GM23338 (cell line): Measurements from ENCODE around the gene RIPPLY2. TPM values are rescaled to one million over a fixed set of nuclear protein-coding genes. Genes with fewer than 3 reads are reported as not detected.

Experiments
- ATAC-seq: fragments of 200-7000 bp; cut with Tn5 transposase; 3 replicates; pipeline ENCODE4 v1.9.1; 2020
- DNase-seq: peaks from one replicate; pipeline ENCODE4 v3.0.0-alpha.2; 2015; ENCODE audit warnings: low spot score
- H2AFZ ChIP-seq: fragments of 200-600 bp; sonication (generic); 2 replicates; pipeline ENCODE4 v1.8.0; 2016; ENCODE audit warnings: antibody characterized with exemption, mild to moderate bottlenecking, moderate library complexity
- H3F3A ChIP-seq: fragments of 200-600 bp; sonication (generic); replicated peaks from 2 replicates; pipeline ENCODE4 v1.8.0; 2017; ENCODE audit warnings: antibody characterized with exemption, mixed run types, low read depth
- H3K27ac ChIP-seq: fragments of 200-600 bp; sonication (generic); 2 replicates; pipeline ENCODE4 v1.6.1; 2016; ENCODE audit warnings: low read depth
- H3K27me3 ChIP-seq: fragments of 200-600 bp; sonication (generic); 2 replicates; pipeline ENCODE4 v1.8.0; 2016; ENCODE audit warnings: mild to moderate bottlenecking, mixed run types, moderate library complexity; ENCODE audit not compliant: insufficient read depth
- H3K36me3 ChIP-seq: fragments of 200-600 bp; sonication (generic); 2 replicates; pipeline ENCODE4 v1.8.0; 2016; ENCODE audit warnings: mild to moderate bottlenecking; ENCODE audit not compliant: insufficient read depth
- H3K4me1 ChIP-seq: fragments of 200-600 bp; sonication (generic); 2 replicates; pipeline ENCODE4 v1.8.0; 2016; ENCODE audit warnings: mild to moderate bottlenecking, moderate library complexity; ENCODE audit not compliant: insufficient read depth
- H3K4me2 ChIP-seq: fragments of 200-600 bp; sonication (generic); 2 replicates; pipeline ENCODE4 v1.7.1; 2017; ENCODE audit warnings: mixed run types
- H3K4me3 ChIP-seq: fragments of 200-600 bp; sonication (generic); 2 replicates; pipeline ENCODE4 v1.6.1; 2016; ENCODE audit warnings: mixed run types
- H3K79me2 ChIP-seq: fragments of 200-600 bp; sonication (generic); replicated peaks from 2 replicates; pipeline ENCODE4 v1.8.0; 2017; ENCODE audit warnings: mild to moderate bottlenecking; ENCODE audit not compliant: insufficient read depth
- H3K9me2 ChIP-seq: fragments of 200-600 bp; sonication (generic); 2 replicates; pipeline ENCODE4 v1.8.0; 2017; ENCODE audit not compliant: insufficient read depth
- H4K20me1 ChIP-seq: fragments of 200-600 bp; sonication (generic); replicated peaks from 2 replicates; pipeline ENCODE4 v1.8.0; 2017; ENCODE audit warnings: mild to moderate bottlenecking; ENCODE audit not compliant: insufficient read depth
- H3K27ac Mint-ChIP-seq: 2 replicates; pipeline ENCODE4 v1.8.0; 2020; ENCODE audit warnings: inconsistent platforms, mild to moderate bottlenecking, moderate library complexity, mixed read lengths
- H3K27me3 Mint-ChIP-seq: 3 replicates; pipeline ENCODE4 v1.8.0; 2022; ENCODE audit warnings: low read depth, mild to moderate bottlenecking, moderate library complexity, mixed read lengths, inconsistent platforms; ENCODE audit not compliant: insufficient read depth, poor library complexity
- H3K36me3 Mint-ChIP-seq: 3 replicates; pipeline ENCODE4 v1.8.0; 2021; ENCODE audit warnings: low read depth, mild to moderate bottlenecking, inconsistent platforms, moderate library complexity, mixed read lengths
- H3K4me1 Mint-ChIP-seq: 3 replicates; pipeline ENCODE4 v1.8.0; 2020; ENCODE audit warnings: mild to moderate bottlenecking, inconsistent platforms, mixed read lengths
- H3K4me3 Mint-ChIP-seq: 3 replicates; pipeline ENCODE4 v1.8.0; 2021; ENCODE audit warnings: moderate library complexity, mild to moderate bottlenecking, inconsistent platforms, mixed read lengths
- H3K9me3 Mint-ChIP-seq: 3 replicates; pipeline ENCODE4 v1.8.0; 2020; ENCODE audit warnings: moderate library complexity, mild to moderate bottlenecking, inconsistent platforms, mixed read lengths
- CREB1 ChIP-seq: fragments of 250-450 bp; sonication (Bioruptor Pico); IDR thresholded peaks from 2 replicates; pipeline ENCODE4 v1.5.0; 2020; ENCODE audit warnings: low read depth, mild to moderate bottlenecking, moderate library complexity
- EZH2 ChIP-seq: fragments of 200-600 bp; sonication (generic); IDR thresholded peaks from one replicate; pipeline ENCODE4 v1.8.0; 2017; ENCODE audit warnings: antibody characterized with exemption, mild to moderate bottlenecking, low read depth; ENCODE audit not compliant: unreplicated experiment
- JUNB ChIP-seq: IDR thresholded peaks from one replicate; pipeline ENCODE4 v1.6.1; 2016; ENCODE audit warnings: antibody characterized with exemption; ENCODE audit not compliant: unreplicated experiment
- NANOG ChIP-seq: IDR thresholded peaks from 2 replicates; pipeline ENCODE4 v1.6.1; 2016; ENCODE audit warnings: antibody characterized with exemption, borderline replicate concordance
- POLR2AphosphoS5 ChIP-seq: IDR thresholded peaks from 2 replicates; pipeline ENCODE4 v1.6.1; 2016; ENCODE audit warnings: antibody characterized with exemption, low read depth
- REST ChIP-seq: IDR thresholded peaks from one replicate; pipeline ENCODE4 v1.6.1; 2018; ENCODE audit warnings: antibody characterized with exemption; ENCODE audit not compliant: unreplicated experiment
- STAT1 ChIP-seq: IDR thresholded peaks from one replicate; pipeline ENCODE4 v1.6.1; 2016; ENCODE audit warnings: antibody characterized with exemption; ENCODE audit not compliant: unreplicated experiment
- ZNF114 ChIP-seq: fragments of 250-450 bp; sonication (Bioruptor Pico); IDR thresholded peaks from 2 replicates; pipeline ENCODE4 v1.5.0; 2020; ENCODE audit warnings: mild to moderate bottlenecking, moderate library complexity
- ZNF331 ChIP-seq: fragments of 250-450 bp; sonication (Bioruptor Pico); IDR thresholded peaks from 2 replicates; pipeline ENCODE4 v1.5.0; 2020; ENCODE audit warnings: low read depth, mild to moderate bottlenecking, moderate library complexity
- polyA plus RNA-seq: library from polyadenylated mRNA; unstranded; fragments of >200 nt; fragmentation: Nextera tagmentation; extraction: Ambion mirVana; gene quantifications from 2 replicates; pipeline ENCODE4 v1.2.1, GENCODE V29; 2016
- total RNA-seq: library from RNA; depleted of rRNA; stranded (reverse); fragments of >200 nt; shearing (Covaris generic); gene quantifications from 2 replicates; pipeline ENCODE4 v1.2.3, GENCODE V29; 2014
- TF ChIP-seq, protein P1 (sequence below), 2 experiments: fragments of 200-600 bp in 1 of 2; sonication (generic) in 1 of 2; conservative IDR thresholded peaks; 2 replicates each; pipeline versions ENCODE4 v1.5.1 to v1.6.1; 2016 to 2017; ENCODE audit warnings: antibody characterized with exemption in 2 of 2, low read depth in 2 of 2, mild to moderate bottlenecking in 2 of 2, moderate library complexity in 1 of 2
- TF ChIP-seq, protein P2 (sequence below): fragments of 250-450 bp; sonication (Bioruptor Pico); IDR thresholded peaks from 2 replicates; pipeline ENCODE4 v1.5.0; 2020; ENCODE audit warnings: mild to moderate bottlenecking, moderate library complexity

RIPPLY2 gene
- total and polyA plus RNA-seq, 2 experiments from 2014 or later: 3.4 to 4.0 TPM

- TF ChIP-seq JUNB: no peak
- no peak for TF ChIP-seq STAT1
- no peak for TF ChIP-seq REST
- TF ChIP-seq, protein P1, sequence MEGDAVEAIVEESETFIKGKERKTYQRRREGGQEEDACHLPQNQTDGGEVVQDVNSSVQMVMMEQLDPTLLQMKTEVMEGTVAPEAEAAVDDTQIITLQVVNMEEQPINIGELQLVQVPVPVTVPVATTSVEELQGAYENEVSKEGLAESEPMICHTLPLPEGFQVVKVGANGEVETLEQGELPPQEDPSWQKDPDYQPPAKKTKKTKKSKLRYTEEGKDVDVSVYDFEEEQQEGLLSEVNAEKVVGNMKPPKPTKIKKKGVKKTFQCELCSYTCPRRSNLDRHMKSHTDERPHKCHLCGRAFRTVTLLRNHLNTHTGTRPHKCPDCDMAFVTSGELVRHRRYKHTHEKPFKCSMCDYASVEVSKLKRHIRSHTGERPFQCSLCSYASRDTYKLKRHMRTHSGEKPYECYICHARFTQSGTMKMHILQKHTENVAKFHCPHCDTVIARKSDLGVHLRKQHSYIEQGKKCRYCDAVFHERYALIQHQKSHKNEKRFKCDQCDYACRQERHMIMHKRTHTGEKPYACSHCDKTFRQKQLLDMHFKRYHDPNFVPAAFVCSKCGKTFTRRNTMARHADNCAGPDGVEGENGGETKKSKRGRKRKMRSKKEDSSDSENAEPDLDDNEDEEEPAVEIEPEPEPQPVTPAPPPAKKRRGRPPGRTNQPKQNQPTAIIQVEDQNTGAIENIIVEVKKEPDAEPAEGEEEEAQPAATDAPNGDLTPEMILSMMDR (conservative IDR thresholded peaks at IDR 0.05; ENCODE audit: low read depth in 2 of 2): no peak
Observed at GRCh38 chr6:83824831-83825230, 28.3 kb upstream of the RIPPLY2 start (continued).

DNA sequence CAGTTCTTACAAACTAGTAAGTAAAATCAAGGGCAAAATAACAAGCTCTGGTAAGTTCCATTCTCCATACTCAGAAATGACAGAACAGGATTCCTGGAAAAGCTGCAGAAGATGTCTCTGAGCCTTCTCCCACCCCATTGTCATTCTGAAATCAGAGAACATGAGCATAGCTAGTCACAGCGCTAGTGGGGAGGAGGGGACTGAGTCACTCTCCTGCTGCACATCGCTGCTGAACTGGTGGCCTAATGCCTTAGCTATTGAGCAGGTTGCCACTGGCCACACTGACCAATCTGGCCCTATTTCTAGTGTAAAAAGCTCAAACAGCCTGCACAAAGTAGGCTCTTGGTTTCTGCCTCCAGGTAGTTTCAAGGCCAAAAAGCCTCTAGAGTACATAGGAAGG, 26.1 kb upstream of the RIPPLY2 start:
- H3K4me2 ChIP-seq: no peak overlapping the region
- ATAC-seq: peak; percentile 58; the same call in 2 of the 3 replicates

More for the DNA sequence above, 26.1 kb upstream of the RIPPLY2 start:
- no peaks in the 10 kb centered on the region for H4K20me1 ChIP-seq
- no peak overlapping the region for H3K27ac ChIP-seq
- no peaks in the 10 kb centered on the region for H3K36me3 Mint-ChIP-seq
- H2AFZ ChIP-seq: peak overlapping the region; percentile 45; the same call in 1 of the 2 replicates
- DNase-seq: no peak
- 0 out of 2 replicates have a peak, but pooled peaks cover 6% of the 10 kb centered on the region for H3K4me1 ChIP-seq
- H3K79me2 ChIP-seq: no peaks in the 10 kb centered on the region
- H3K4me1 Mint-ChIP-seq: peaks cover 21% of the 10 kb centered on the region; the same call in 2 of the 3 replicates
- H3K27me3 Mint-ChIP-seq: no peaks in the 10 kb centered on the region
- no peak overlapping the region for H3K4me3 Mint-ChIP-seq
- H3K27me3 ChIP-seq: no peaks in the 10 kb centered on the region
- no peak overlapping the region for H3K4me3 ChIP-seq
- TF ChIP-seq CREB1 (CRISPR knock-in tag) (no peak), NANOG (no peak), EZH2 (no peak), ZNF331 (CRISPR knock-in tag) (no peak), POLR2AphosphoS5 (no peak), ZNF114 (CRISPR knock-in tag) (no peak)
- TF ChIP-seq, protein P2, sequence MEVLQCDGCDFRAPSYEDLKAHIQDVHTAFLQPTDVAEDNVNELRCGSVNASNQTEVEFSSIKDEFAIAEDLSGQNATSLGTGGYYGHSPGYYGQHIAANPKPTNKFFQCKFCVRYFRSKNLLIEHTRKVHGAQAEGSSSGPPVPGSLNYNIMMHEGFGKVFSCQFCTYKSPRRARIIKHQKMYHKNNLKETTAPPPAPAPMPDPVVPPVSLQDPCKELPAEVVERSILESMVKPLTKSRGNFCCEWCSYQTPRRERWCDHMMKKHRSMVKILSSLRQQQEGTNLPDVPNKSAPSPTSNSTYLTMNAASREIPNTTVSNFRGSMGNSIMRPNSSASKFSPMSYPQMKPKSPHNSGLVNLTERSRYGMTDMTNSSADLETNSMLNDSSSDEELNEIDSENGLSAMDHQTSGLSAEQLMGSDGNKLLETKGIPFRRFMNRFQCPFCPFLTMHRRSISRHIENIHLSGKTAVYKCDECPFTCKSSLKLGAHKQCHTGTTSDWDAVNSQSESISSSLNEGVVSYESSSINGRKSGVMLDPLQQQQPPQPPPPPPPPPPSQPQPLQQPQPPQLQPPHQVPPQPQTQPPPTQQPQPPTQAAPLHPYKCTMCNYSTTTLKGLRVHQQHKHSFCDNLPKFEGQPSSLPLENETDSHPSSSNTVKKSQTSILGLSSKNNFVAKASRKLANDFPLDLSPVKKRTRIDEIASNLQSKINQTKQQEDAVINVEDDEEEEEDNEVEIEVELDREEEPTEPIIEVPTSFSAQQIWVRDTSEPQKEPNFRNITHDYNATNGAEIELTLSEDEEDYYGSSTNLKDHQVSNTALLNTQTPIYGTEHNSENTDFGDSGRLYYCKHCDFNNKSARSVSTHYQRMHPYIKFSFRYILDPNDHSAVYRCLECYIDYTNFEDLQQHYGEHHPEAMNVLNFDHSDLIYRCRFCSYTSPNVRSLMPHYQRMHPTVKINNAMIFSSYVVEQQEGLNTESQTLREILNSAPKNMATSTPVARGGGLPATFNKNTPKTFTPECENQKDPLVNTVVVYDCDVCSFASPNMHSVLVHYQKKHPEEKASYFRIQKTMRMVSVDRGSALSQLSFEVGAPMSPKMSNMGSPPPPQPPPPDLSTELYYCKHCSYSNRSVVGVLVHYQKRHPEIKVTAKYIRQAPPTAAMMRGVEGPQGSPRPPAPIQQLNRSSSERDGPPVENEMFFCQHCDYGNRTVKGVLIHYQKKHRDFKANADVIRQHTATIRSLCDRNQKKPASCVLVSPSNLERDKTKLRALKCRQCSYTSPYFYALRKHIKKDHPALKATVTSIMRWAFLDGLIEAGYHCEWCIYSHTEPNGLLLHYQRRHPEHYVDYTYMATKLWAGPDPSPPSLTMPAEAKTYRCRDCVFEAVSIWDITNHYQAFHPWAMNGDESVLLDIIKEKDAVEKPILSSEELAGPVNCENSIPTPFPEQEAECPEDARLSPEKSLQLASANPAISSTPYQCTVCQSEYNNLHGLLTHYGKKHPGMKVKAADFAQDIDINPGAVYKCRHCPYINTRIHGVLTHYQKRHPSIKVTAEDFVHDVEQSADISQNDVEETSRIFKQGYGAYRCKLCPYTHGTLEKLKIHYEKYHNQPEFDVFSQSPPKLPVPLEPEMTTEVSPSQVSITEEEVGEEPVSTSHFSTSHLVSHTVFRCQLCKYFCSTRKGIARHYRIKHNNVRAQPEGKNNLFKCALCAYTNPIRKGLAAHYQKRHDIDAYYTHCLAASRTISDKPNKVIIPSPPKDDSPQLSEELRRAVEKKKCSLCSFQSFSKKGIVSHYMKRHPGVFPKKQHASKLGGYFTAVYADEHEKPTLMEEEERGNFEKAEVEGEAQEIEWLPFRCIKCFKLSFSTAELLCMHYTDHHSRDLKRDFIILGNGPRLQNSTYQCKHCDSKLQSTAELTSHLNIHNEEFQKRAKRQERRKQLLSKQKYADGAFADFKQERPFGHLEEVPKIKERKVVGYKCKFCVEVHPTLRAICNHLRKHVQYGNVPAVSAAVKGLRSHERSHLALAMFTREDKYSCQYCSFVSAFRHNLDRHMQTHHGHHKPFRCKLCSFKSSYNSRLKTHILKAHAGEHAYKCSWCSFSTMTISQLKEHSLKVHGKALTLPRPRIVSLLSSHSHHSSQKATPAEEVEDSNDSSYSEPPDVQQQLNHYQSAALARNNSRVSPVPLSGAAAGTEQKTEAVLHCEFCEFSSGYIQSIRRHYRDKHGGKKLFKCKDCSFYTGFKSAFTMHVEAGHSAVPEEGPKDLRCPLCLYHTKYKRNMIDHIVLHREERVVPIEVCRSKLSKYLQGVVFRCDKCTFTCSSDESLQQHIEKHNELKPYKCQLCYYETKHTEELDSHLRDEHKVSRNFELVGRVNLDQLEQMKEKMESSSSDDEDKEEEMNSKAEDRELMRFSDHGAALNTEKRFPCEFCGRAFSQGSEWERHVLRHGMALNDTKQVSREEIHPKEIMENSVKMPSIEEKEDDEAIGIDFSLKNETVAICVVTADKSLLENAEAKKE (CRISPR knock-in tag): no peak
- H3K9me2 ChIP-seq: no peaks in the 10 kb centered on the region; the same call in 1 of the 2 replicates
- H3F3A ChIP-seq: no peaks in the 10 kb centered on the region
- H3K36me3 ChIP-seq: no peaks in the 10 kb centered on the region
- H3K9me3 Mint-ChIP-seq: no peaks in the 10 kb centered on the region
- no peak overlapping the region for H3K27ac Mint-ChIP-seq
